ENCODE results near the gene ADH7.

ADH7 gene

GRCh38 chr4:99435154-99435553 is at the start of gene ADH7:
Gene ADH7, minus strand, starts transcription at chr4:99435342. Its CDS starts 109 bp downstream, at chr4:99435233.
- no peak within 1 kb of the TSS for H3K4me3 ChIP-seq (ENCODE audit: low read depth, low read length)

- no peak overlapping the region for H3K4me3 ChIP-seq (ENCODE audit: low read depth, low read length)
Observed at GRCh38 chr4:99483636-99484035, 48.5 kb upstream of the ADH7 start.

DNA sequence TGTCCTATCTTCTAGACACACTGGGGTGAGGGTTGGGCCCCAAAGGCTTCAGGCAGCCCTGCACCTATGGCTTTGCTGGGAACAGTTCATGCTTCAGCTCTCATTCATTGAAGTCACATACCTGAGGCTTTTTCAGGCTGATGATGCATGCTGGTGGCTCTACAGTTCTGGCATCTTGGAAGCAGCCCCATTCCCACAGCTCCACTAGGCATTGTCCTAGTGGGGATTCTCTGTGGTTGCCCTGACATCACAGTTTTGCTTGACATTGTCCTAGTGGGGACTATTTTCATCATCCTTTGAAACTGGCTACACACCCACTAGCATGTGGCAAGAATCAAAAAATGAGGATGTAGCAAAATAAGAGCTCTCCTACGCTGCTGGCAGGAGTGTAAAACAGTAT is 38.0 kb upstream of the ADH7 start:
- H3K4me3 ChIP-seq (ENCODE audit: low read depth, low read length), result no peak overlapping the region

GRCh38 chr4:99471896-99472295 is 36.8 kb upstream of the ADH7 start:
- H3K4me3 ChIP-seq (ENCODE audit: low read depth, low read length), result no peak overlapping the region

- H3K4me3 ChIP-seq (ENCODE audit: low read depth, low read length), result no peak overlapping the region
Observed at GRCh38 chr4:99471349-99471748, 36.2 kb upstream of the ADH7 start.

DNA sequence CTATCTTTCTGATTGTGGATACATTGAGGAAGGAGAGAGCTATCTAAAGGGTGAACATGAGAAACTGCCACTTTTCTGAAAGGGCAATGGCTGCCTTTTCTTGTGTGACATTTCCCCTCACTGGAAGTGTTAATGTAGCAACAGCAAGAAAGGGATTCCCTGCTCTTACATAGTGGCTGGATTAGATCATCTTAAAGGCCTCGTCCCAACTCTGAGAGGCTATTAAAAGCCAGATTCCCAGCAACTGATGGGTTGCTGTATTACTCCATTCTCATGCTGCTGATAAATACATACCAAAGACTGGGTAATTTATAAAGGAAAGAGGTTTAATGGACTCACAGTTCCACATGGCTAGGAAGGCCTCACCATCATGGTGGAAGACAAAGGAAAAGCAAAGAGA is 33.7 kb upstream of the ADH7 start:
- no peak overlapping the region for H3K4me3 ChIP-seq (ENCODE audit: low read depth, low read length)

DNA sequence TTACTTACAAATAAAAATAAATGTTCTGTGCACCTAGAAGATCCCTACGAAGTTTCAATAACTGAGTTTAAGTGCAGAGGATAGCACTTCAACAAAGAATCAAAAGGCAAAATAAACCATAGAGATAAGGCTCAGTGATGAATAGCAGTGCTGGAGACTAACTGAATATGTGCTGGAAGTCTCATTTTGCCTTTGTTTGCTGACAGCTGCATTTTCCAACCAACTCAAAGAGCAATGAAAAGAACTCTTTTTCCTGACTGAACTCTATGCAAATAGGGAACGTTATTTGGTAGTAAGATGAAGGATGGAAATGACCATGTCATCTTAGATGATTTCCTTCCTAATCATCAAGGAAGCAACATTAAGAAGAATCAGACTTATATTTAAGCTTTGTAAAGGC is 32.7 kb upstream of the ADH7 start:
- no peak overlapping the region for H3K4me3 ChIP-seq (ENCODE audit: low read depth, low read length)

DNA sequence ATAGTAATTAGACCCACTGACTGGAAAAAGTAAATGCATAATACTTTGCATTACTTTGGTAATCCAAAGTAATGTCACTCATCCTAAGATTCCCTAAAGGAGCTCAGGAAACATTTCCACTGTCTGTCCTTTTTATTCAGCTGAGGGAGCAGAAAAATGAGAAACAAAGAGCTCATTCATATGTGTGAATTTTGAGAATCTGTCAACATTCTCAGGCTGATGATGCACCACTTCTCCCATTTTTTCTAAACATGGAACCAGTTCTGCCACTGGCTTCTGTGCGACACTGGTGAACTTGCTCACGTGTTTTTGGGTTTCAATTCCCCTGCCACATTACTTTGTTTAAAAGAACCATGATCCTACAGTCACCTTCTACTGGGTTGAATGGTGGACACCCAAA is 28.4 kb upstream of the ADH7 start:
- no peak overlapping the region for H3K4me3 ChIP-seq (ENCODE audit: low read depth, low read length)

- no peak overlapping the region for H3K4me3 ChIP-seq (ENCODE audit: low read depth, low read length)
Observed at GRCh38 chr4:99462875-99463464, 27.8 kb upstream of the ADH7 start.

DNA sequence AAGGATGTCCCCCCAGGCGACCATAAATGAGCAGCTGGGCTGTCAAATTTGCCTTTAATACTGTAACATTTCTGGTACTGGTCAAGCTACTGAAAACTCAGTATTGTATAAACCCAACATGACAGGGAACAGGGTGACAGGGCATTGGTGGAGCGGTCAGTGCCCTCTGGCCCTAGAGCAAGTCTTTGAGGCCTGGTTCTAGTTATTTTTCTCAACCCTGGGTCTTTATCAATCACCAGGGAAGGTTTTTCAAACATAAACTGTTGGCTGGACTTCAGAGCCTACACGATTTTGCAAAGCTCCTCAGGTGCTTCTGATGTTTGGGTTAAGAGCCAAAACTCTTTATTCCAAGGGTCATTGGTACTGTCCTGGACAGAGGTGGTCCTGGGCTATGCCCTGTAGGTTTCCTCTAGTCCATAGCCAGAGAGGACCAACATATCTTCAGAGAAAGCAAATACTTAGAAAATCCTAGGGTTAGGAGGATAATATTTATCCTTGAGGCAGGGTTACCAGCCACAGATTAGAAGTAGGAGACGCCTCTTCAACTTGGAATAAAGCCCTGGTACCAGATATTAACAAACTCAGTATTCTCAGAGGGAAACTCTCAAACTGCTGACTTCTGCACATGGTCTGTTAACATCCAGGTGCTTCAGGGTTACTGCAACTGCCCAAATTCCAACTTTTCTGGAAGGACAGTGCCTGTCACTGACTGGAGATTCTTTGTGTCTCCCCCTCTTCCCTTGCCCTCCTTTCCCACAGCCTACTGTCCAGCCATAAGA is 26.7 kb upstream of the ADH7 start:
- no peak overlapping the region for H3K4me3 ChIP-seq (ENCODE audit: low read depth, low read length)

DNA sequence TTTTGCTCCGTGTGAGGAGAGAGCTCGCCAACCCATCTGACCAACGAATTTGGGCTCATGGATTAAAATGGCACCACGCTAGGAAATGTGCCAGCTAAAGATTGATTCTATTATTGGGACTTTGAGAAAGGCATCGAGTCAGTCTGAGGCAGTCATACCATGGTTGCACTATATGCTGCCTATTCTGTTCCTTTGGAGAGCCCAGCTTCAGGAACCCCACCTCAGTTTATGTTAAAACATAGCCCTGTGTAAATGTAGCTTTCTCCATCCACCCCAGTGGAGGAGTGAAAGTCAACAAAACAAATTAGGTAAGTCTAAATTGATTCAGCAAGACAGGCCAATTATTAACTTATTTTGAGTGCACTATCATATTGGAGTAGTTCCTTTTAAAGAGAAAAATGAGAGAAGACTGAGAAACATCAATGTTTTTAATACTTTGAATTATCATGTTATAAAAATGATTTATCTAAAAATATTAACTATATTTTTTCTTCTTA is 24.5 kb upstream of the ADH7 start:
- no peak overlapping the region for H3K4me3 ChIP-seq (ENCODE audit: low read depth, low read length)

GRCh38 chr4:99458911-99459447 is 23.8 kb upstream of the ADH7 start:
- H3K4me3 ChIP-seq (ENCODE audit: low read depth, low read length), result no peak overlapping the region

- H3K4me3 ChIP-seq (ENCODE audit: low read depth, low read length), result no peak overlapping the region
Observed at GRCh38 chr4:99457676-99458075, 22.5 kb upstream of the ADH7 start.

DNA sequence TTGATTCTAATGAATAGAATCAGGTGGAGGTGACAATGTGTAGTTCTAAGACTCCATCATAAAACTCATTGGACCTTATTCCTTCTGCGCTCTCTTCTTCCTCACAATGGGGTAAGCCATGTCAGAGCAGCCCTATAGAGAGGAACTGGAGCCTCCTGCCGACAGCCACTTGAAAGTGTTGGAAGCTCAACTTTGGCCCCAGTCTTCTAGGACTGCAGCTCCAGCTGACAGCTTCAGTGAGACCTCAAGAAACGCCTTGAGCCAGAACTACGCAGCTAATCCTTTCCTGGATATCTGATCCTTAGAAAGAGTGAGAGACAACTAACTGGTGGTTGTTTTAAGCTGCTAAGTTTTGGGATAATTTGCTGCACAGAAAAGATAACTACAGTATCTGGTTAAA is 22.1 kb upstream of the ADH7 start:
- H3K4me3 ChIP-seq (ENCODE audit: low read depth, low read length), result no peak overlapping the region

DNA sequence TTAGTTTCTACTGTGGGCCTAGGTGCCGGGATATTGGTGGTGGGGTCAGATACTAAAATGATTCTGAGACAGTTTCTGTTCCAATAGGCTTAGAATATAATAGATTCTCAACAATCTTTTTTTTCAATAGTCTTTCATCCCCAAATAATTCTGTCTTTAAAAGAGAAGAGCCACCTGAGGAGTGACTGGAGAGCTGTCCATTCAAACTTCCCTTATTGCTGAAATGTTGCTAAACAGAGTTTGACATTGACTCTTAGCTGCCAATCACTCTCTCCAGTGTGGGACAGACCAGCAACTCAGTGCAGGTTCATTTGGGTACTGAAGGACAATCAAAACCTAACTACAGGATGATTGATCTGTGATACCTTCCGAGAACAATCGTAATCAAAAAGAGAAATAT is 12.4 kb upstream of the ADH7 start:
- H3K4me3 ChIP-seq (ENCODE audit: low read depth, low read length), result no peak overlapping the region

GRCh38 chr4:99447079-99447478 is 11.9 kb upstream of the ADH7 start:
- H3K4me3 ChIP-seq (ENCODE audit: low read depth, low read length), result no peak overlapping the region

DNA sequence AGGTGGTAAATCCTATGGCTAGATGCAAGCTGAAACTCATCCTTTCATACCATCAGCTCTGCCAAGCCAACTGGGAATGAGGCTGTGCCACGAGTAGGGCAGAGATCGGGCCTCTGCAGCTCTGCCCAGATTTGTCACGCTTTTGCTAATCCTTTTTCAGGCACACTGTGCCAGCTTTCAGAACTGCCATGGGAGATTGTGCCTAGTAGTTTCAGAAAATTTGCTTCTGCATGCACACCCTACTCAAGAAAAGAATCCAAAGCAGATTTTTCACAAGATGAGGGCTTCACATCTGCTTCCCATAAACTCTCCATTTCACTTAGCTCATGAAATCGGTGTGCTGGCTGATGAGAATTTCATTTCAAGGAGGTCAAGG is 3.3 kb upstream of the ADH7 start:
- H3K4me3 ChIP-seq (ENCODE audit: low read depth, low read length), result no peak overlapping the region

DNA sequence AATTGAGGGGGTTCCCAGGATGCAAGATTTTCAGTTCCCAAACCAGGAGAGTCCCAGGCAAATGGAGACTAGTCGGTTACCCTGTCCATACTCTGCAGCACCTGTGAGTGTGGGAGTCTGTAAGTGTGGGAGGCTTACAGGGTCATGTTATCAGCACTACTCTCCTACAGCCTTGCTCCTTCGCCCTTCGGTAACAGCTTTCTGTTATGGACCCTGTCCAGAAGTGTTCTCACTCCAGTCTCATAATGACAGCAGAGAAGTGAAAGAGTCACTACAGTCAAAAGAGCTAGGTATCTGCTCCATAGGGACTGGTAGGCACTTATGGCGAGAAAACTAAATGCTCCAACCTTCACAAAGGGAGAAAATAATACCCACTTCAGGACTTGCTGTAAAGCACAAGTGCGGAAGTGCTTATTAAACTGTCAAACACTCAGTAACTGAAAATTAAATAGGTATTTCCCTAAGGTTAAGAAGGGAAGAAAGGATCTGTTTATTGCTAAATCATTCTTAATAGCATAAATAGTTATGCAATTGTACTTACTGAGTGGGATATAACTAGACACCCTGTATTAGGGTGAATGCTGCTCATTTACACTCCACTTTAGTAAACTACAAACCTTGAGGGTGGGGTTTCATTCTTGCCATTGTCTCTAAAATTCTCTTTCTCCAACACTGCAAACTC is 2.7 kb upstream of the ADH7 start:
- H3K4me3 ChIP-seq (ENCODE audit: low read depth, low read length), result no peak overlapping the region

GRCh38 chr4:99436976-99437722 is 2.0 kb upstream of the ADH7 start:
- H3K4me3 ChIP-seq (ENCODE audit: low read depth, low read length), result no peak overlapping the region

GRCh38 chr4:99436462-99436861 is 1.3 kb upstream of the ADH7 start:
- no peak overlapping the region for H3K4me3 ChIP-seq (ENCODE audit: low read depth, low read length)

GRCh38 chr4:99430106-99430505 is 5.0 kb downstream of the ADH7 start:
- H3K4me3 ChIP-seq (ENCODE audit: low read depth, low read length), result no peak overlapping the region

All from iPS-11a (cell line).